ENCODE results near the gene ZCCHC3. TPM values are rescaled to one million over a fixed set of nuclear protein-coding genes. Genes with fewer than 3 reads are reported as not detected.

The ZCCHC3 gene
- total RNA-seq, 2 donors from 2014 or later, result 11.0 to 12.2 TPM

GRCh38 chr20:278181-278580, 19.2 kb upstream of the ZCCHC3 start:
- intact Hi-C loops (cut with DNase I), result no loop called here

GRCh38 chr20:278607-279571, 18.5 kb upstream of the ZCCHC3 start:
- intact Hi-C loops (cut with DNase I), result no loop called here
- peak; percentile 61 to 70 for ATAC-seq
- peak; percentile 62 for DNase-seq

More at GRCh38 chr20:278181-278580, 19.2 kb upstream of the ZCCHC3 start:
- ATAC-seq, result no peak
- no peak for DNase-seq

- ATAC-seq, result no peak
- intact Hi-C loops (cut with DNase I), result no loop called here
- no peak for DNase-seq
These were observed 13.2 kb upstream of the ZCCHC3 start for GRCh38 chr20:284172-284571.

- intact Hi-C loops (cut with DNase I), result no loop called here
- no peak for DNase-seq
- no peak for ATAC-seq
These were observed 10.9 kb upstream of the ZCCHC3 start for GRCh38 chr20:286508-286907.

GRCh38 chr20:288956-289692, 8.2 kb upstream of the ZCCHC3 start:
- DNase-seq (no peak), ATAC-seq (no peak)
- intact Hi-C loops (cut with DNase I), result no loop called here

GRCh38 chr20:289693-290083, 7.7 kb upstream of the ZCCHC3 start:
- no peak for ATAC-seq
- no peak for DNase-seq
- intact Hi-C loops (cut with DNase I), result no loop called here

GRCh38 chr20:290084-290831, 7.1 kb upstream of the ZCCHC3 start, which contains the start of gene C20orf96:
TSS of gene C20orf96 (minus strand) at chr20:290750. CDS start at chr20:290610, 140 bp downstream.
- ATAC-seq (peak; percentile 98 to 99), DNase-seq (peak; percentile 94)
- intact Hi-C loops (cut with DNase I), result no loop called here

- ATAC-seq, result no peak
- intact Hi-C loops (cut with DNase I), result no loop called here
- DNase-seq, result no peak
These were observed 2.8 kb upstream of the ZCCHC3 start for GRCh38 chr20:294602-295001.

- intact Hi-C loops (cut with DNase I), result no loop called here
- DNase-seq (no peak), ATAC-seq (no peak)
These were observed 1.6 kb upstream of the ZCCHC3 start for GRCh38 chr20:295804-296203.

- ATAC-seq (peak; percentile 62 to 63), DNase-seq (peak; percentile 78)
- intact Hi-C loops (cut with DNase I), result loop anchor here in 1 of 2 donors (2.0 kb wide), 1 partner anchor 25 kb away; no protein-coding TSS in a partner anchor
These were observed 780 bp downstream of the ZCCHC3 start for GRCh38 chr20:297925-298775.

GRCh38 chr20:298776-299391, 1.5 kb downstream of the ZCCHC3 start:
- intact Hi-C loops (cut with DNase I), result loop anchor here in 1 of 2 donors (2.0 kb wide), 1 partner anchor 24 kb away; no protein-coding TSS in a partner anchor
- no peak for ATAC-seq
- no peak for DNase-seq

- no peak for DNase-seq
- intact Hi-C loops (cut with DNase I), result no loop called here
- no peak for ATAC-seq
These were observed 3.1 kb downstream of the ZCCHC3 start for GRCh38 chr20:300345-300990.

- ATAC-seq, result no peak
- DNase-seq, result no peak
- intact Hi-C loops (cut with DNase I), result no loop called here
These were observed 4.8 kb downstream of the ZCCHC3 start for GRCh38 chr20:301886-302848.

GRCh38 chr20:305745-306144, 8.4 kb downstream of the ZCCHC3 start:
- DNase-seq (no peak), ATAC-seq (no peak)
- intact Hi-C loops (cut with DNase I), result no loop called here

GRCh38 chr20:308427-309038, 11.2 kb downstream of the ZCCHC3 start:
- intact Hi-C loops (cut with DNase I), result no loop called here
- DNase-seq (no peak), ATAC-seq (no peak)

- DNase-seq (no peak), ATAC-seq (peak in 1 of 2 donors; percentile 31)
- intact Hi-C loops (cut with DNase I), result no loop called here
These were observed 12.0 kb downstream of the ZCCHC3 start for GRCh38 chr20:309306-309840.
